GM13976 (cell line): ENCODE data around the gene ADI1.

Experiments used
- DNase-seq: peaks from one replicate; pipeline ENCODE4 v3.0.0; 2012; ENCODE audit warnings: low spot score
- CTCF ChIP-seq: IDR thresholded peaks from 2 replicates; pipeline ENCODE4 v1.5.1; 2012; ENCODE audit warnings: borderline replicate concordance, mild to moderate bottlenecking; ENCODE audit not compliant: insufficient read depth; ENCODE audit errors: extremely low read depth, missing control alignments, control extremely low read depth
- in situ Hi-C: fragments of 300-500 bp; cut with MboI; formaldehyde crosslinking; loops from one replicate; pipeline ENCODE4 v1.12.0; 2022; ENCODE audit warnings: low sequenced_read_pairs, mixed read lengths, inconsistent platforms; ENCODE audit not compliant: unreplicated experiment

ADI1 gene

GRCh38 chr2:3447789-3448317, 71.5 kb downstream of the ADI1 start:
- TF ChIP-seq CTCF: no peak
- in situ Hi-C loops: no loop called here
- no peak for DNase-seq
